Airway epithelial cell (primary cell): ENCODE data around the gene SLC41A3. TPM values are rescaled to one million over a fixed set of nuclear protein-coding genes. Genes with fewer than 3 reads are reported as not detected.

Experiments used
- total RNA-seq: library from RNA; depleted of rRNA; stranded (reverse); fragments of >200 nt; gene quantifications from 2 replicates; pipeline ENCODE4 v1.2.3, GENCODE V29; 2015

The SLC41A3 gene
- total RNA-seq: 24.4 and 32.1 TPM in 2 replicates

DNA sequence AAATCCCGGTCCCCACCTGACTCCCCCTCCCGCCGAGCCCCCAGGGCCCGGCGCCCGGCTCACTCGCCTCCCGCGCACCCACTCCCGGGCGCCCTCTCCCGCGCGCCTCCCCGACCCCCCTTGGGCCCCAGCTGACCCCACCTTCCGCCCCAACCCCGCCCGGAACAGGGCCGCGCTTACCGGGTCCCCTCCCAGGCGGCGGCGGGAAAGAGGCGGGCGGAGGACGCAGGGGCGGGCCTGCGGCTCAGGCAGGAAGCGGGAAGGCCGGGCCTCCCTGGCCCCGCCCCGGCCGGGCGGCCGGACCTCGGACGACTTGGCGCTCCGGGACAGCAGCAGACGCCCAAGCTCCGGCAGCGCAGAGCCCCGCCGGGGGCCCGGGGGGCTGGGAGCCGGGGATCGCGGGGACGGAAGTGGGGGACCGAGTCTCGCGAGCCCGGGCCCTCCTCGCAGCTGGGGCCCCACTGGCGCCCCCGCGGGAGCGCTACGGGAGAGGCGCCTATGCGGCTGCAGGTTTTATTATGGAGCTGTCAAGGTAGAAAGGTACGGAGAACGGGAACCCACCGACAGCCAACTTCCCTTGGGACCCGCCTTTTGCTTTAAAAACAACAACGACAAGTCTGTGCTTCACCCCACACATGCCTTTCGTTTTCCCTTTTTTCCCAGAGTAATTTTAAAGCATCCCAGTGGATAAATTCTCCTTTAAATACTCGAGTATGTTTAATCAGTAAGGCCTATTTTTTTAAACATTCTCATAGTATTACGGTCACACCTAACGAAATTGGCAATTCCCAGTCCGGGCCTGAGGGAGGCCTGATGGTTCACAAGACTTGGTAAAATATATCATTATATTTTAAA, at the start of gene SLC41A3:
SLC41A3 (minus strand) TSS at position 212 of the 855 bp plus-strand sequence. CDS start 15,905 bp downstream, outside the sequence.

DNA sequence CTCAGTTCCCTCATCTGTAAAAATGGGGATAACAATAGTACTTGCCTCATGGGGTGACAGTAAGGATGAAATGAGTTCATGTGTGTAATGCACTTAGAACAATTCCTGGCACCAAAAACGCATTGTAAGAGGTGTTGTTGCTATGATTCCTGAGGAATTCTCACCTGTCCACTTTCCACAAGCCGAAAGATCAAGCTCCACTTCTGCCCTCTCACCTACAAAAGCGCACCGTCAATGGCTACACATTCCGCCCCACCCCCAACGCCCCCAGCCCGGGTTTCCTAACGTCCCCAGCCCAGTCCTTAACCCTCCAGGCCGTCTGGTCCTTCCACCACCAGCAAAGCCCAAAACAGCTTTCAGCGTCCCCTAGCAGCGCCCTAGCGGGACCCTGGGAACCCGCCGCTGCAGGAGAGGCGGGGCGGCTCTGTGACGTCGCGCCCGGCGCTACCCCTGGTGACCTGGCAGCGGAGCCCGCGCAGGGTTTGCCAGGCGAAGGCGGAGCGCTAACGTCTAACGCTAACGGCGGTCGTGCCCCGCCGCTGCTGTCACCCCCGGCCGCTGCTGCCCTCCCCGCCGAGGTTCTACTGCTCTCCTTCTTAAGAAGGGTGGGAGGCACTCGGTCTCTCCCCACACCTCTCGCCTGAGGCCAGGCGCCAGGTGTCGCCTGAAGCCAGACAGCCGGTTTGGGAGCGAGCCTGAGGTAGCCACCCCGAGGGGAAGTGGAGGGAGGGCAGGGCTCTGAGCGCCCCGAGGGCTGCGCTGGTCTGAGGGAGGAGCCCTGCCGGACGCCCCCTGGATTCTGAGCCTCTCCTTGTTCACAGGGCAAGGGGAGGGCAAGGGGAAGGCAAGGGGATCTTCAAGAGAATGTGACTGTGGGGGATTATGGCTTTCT, 115.0 kb downstream of the SLC41A3 start, which contains the start of gene ROPN1B:
ROPN1B (plus strand) TSS at position 478 of the 892 bp plus-strand sequence. CDS start 2,877 bp downstream, outside the sequence.

Other genes with a start within 250 kb of the SLC41A3 start
- gene ROPN1B, start 114.9 kb downstream of the SLC41A3 start, total RNA-seq: 0.85 TPM in 1 of 2 replicates, not detected in the other
- gene ALDH1L1, start 96.5 kb upstream of the SLC41A3 start, total RNA-seq: 2.9 and 4.8 TPM in 2 replicates